Activated naive CD4-positive, alpha-beta T cell treated with anti-CD3 and anti-CD28 coated beads, Interleukin-2, amount 50 U/mL, for 24 hours (primary cell): ENCODE results near the gene ZC3H7B.

Experiments used
- H3K27ac Mint-ChIP-seq: one replicate; pipeline ENCODE4 v1.8.0; 2021; ENCODE audit warnings: mild to moderate bottlenecking, mixed read lengths
- H3K27me3 Mint-ChIP-seq: one replicate; pipeline ENCODE4 v1.8.0; 2021; ENCODE audit warnings: mixed read lengths
- H3K36me3 Mint-ChIP-seq: one replicate; pipeline ENCODE4 v1.8.0; 2021; ENCODE audit warnings: mixed read lengths
- H3K4me1 Mint-ChIP-seq: one replicate; pipeline ENCODE4 v1.8.0; 2021; ENCODE audit warnings: mixed read lengths
- H3K4me3 Mint-ChIP-seq: one replicate; pipeline ENCODE4 v1.8.0; 2021; ENCODE audit warnings: mild to moderate bottlenecking, mixed read lengths
- H3K9me3 Mint-ChIP-seq: one replicate; pipeline ENCODE4 v1.8.0; 2021; ENCODE audit warnings: mixed read lengths

The ZC3H7B gene

DNA sequence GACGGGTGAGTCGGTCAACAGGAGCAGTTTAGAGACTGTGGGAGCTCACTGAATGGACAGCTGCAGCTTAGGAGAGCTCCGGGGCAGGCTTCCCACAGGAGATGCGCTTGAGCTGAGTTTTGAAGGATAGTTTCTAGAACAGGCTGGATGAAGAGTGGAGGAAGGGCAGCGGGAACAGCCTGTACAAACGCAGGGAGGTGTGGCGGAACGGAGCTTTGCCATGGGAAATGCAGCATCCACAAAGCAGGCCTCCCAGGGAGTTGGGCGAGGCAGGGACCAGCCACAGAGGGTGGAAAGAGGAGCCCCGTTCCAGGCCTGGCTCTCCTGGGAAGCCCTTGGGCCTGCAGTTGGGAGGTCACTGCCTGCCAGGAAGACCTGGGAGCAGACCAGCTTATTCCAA lies 53.7 kb downstream of the ZC3H7B start:
- Mint-ChIP-seq H3K9me3 (no peaks in the 10 kb centered on the region), H3K4me3 (no peak overlapping the region), H3K27me3 (no peaks in the 10 kb centered on the region), H3K27ac (no peak overlapping the region), H3K4me1 (no peaks in the 10 kb centered on the region), H3K36me3 (peaks cover 12% of the 10 kb centered on the region)

DNA sequence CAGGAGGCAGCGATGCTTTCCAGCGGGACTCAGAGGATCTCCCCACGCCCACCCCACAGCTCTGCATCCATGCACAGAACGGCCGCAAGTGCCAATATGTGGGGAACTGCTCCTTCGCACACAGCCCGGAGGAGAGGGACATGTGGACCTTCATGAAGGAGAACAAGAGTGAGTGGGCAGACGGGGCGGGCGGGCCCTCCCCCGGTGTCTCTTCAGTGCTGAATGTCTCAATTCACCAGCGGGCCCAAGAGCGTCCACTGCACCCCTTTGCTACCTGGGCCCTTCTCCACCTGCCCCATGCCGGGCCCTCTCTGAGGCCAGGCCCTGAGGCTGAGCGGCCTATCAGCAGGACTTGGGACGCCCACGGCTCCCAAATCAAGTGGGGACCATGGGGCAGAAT lies 54.6 kb downstream of the ZC3H7B start:
- no peaks in the 10 kb centered on the region for H3K27me3 Mint-ChIP-seq
- H3K4me1 Mint-ChIP-seq, result no peaks in the 10 kb centered on the region
- no peak overlapping the region for H3K27ac Mint-ChIP-seq
- no peaks in the 10 kb centered on the region for H3K9me3 Mint-ChIP-seq
- peaks cover 5% of the 10 kb centered on the region for H3K36me3 Mint-ChIP-seq
- H3K4me3 Mint-ChIP-seq, result no peak overlapping the region

DNA sequence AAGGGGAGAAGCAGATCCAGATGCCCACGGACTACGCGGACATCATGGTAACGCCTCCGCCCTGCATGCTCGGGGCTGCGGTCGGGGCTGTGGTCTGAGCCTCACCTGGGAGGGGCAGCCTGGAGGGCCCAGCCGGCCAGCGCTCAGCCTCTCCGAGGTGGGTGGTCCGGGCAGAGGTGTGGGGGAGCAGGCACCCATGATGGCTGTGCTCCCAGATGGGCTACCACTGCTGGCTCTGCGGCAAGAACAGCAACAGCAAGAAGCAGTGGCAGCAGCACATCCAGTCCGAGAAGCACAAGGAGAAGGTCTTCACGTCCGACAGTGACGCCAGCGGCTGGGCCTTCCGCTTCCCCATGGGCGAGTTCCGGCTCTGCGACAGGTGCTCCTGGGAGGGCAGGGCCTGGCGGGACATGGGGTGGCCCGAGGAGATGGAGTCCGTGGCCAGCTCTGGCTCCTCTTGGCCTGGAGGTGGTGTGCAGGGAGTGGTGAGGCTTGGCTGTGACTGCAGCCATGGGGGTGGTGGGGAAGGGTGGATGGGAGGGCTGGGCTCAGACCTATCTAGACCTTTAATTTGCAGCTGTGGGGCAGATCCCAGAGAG lies 55.2 kb downstream of the ZC3H7B start:
- H3K27me3 Mint-ChIP-seq, result no peaks in the 10 kb centered on the region

DNA sequence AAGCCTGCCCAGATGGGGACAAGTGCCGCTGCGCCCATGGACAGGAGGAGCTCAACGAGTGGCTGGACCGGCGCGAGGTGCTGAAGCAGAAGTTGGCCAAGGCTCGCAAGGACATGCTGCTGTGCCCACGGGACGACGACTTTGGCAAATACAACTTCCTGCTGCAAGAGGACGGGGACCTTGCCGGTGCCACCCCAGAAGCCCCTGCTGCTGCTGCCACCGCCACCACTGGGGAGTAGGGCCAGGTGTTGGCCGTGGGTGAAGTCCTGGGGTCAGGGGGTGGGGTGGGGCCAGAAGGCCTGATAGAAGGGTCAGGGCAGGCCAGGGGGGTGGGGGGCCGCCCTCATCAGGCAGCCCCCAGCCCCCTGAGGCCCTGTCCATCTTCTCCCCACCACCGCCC lies 55.9 kb downstream of the ZC3H7B start:
- no peaks in the 10 kb centered on the region for H3K27me3 Mint-ChIP-seq
- no peaks in the 10 kb centered on the region for H3K4me1 Mint-ChIP-seq
- H3K9me3 Mint-ChIP-seq, result no peaks in the 10 kb centered on the region
- no peak overlapping the region for H3K4me3 Mint-ChIP-seq
- H3K27ac Mint-ChIP-seq, result no peak overlapping the region
- H3K36me3 Mint-ChIP-seq, result peaks cover 2% of the 10 kb centered on the region

More for the DNA sequence above, 55.2 kb downstream of the ZC3H7B start:
- Mint-ChIP-seq H3K4me1 (no peaks in the 10 kb centered on the region), H3K27ac (no peak overlapping the region), H3K36me3 (peaks cover 5% of the 10 kb centered on the region), H3K9me3 (no peaks in the 10 kb centered on the region), H3K4me3 (no peak overlapping the region)

DNA sequence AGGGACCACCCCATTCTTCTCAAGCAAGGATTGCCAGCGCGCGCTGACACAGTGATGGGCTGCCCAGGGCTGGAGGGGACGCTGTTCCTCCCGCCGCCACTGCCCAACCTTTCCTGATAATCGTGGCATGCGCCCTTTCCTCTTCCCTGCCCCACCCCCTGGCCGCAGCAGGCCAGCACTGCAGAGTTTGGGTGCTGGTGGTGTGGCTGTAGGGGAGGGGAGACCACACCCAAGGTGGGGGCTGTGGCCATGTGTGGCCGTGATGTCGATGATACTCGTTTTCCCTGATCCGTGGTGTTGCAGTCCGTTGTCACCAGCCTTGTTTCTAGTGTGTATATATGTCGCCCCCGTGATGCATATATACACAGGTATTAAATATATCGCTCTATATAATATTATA lies 57.6 kb downstream of the ZC3H7B start:
- Mint-ChIP-seq H3K36me3 (peaks cover 2% of the 10 kb centered on the region), H3K4me1 (no peaks in the 10 kb centered on the region), H3K9me3 (no peaks in the 10 kb centered on the region), H3K27ac (no peak overlapping the region), H3K4me3 (no peak overlapping the region), H3K27me3 (no peaks in the 10 kb centered on the region)

DNA sequence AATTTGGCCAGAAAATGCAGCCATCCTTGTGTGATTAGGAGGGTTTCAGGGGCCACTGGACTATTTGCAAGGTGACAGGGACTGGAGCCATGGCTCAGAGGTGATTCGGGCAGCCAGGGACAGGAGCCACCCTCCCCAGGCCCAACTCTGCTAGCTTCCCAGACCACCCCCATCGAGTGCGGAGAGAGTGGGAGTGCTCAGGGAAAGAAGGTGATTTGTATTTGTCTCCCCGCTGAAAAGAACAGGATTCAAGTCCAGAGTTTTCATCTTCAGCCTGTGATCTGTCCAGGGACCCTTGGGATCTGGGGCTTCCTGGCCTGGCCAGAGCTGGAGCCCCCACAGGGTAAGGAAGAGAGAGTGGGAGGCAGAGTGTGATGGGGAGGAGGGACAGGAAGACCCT lies 58.1 kb downstream of the ZC3H7B start:
- Mint-ChIP-seq H3K27me3 (no peaks in the 10 kb centered on the region), H3K4me3 (no peak overlapping the region), H3K4me1 (no peaks in the 10 kb centered on the region), H3K36me3 (peaks cover 2% of the 10 kb centered on the region), H3K27ac (no peak overlapping the region), H3K9me3 (no peaks in the 10 kb centered on the region)

DNA sequence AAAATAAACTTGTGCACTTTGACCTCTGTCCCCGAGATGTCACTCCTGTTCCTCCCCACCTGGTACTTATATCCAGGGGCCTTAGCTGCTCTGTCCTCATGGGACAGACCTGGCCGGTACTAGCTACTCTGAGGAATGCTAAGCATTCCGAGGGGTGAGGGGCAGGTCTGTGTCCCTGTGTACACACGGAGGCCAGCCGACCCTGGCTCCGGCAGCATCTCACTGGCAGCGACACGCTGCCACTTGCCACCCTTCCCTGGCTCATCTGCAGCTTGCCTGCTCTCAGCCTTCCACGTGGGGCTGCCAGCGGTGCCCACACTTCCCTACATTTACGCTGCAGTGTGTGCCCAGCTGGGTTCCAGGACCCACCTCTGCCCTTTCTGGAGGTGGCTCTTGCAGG lies 58.8 kb downstream of the ZC3H7B start:
- Mint-ChIP-seq H3K27ac (no peak overlapping the region), H3K9me3 (no peaks in the 10 kb centered on the region), H3K27me3 (no peaks in the 10 kb centered on the region), H3K4me1 (no peaks in the 10 kb centered on the region), H3K36me3 (no peaks in the 10 kb centered on the region), H3K4me3 (no peak overlapping the region)

DNA sequence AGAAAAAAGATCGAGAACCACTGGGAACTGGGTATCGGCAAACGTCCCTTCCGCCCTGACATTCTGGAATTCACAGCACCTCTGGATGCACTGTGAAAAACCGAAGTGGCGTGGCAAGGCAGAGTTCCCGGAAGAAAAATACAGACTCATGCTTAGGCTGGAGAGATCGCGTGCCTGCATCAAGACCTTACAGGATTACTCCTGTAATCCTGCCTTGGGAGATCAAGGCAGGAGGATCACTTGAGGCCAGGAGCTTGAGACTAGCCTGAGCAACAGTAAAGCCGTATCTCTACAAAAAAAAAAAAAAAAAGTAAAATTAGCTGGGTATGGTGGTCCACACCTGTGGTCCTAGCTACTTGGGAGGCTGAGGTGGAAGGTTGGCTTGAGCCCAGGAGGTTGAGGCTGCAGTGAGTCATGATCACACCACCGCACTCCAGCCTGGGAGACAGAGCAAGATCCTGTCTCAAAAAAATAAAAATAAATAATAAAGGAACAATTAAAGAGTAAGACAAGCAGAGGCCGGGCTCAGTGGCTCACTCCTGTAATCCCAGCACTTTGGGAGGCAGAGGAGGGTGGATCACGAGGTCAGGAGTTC lies 60.5 kb downstream of the ZC3H7B start:
- no peaks in the 10 kb centered on the region for H3K36me3 Mint-ChIP-seq
- no peak overlapping the region for H3K4me3 Mint-ChIP-seq
- H3K4me1 Mint-ChIP-seq, result no peaks in the 10 kb centered on the region
- H3K27ac Mint-ChIP-seq, result no peak overlapping the region
- no peaks in the 10 kb centered on the region for H3K27me3 Mint-ChIP-seq
- H3K9me3 Mint-ChIP-seq, result no peaks in the 10 kb centered on the region

DNA sequence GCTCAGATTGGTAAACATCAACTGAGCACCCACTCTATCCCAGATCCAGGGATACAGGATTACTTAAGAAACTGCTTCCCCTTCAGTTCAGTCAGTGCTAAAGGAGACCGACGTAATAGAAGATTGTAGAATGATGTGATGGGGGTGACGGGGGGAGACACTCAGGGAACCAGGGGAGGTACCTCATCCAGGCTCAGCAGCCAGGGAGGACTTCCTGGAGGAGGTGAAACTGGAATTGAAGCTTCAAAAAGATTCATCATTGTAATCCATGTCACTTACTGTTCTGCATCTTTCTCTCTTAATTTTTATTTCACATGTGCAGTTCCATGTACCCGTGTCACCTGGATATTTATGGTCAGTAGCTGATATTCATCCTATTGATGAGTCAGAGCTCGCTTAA lies 61.3 kb downstream of the ZC3H7B start:
- no peaks in the 10 kb centered on the region for H3K27me3 Mint-ChIP-seq
- no peaks in the 10 kb centered on the region for H3K4me1 Mint-ChIP-seq
- no peaks in the 10 kb centered on the region for H3K9me3 Mint-ChIP-seq
- H3K4me3 Mint-ChIP-seq, result no peak overlapping the region
- no peak overlapping the region for H3K27ac Mint-ChIP-seq
- no peaks in the 10 kb centered on the region for H3K36me3 Mint-ChIP-seq

DNA sequence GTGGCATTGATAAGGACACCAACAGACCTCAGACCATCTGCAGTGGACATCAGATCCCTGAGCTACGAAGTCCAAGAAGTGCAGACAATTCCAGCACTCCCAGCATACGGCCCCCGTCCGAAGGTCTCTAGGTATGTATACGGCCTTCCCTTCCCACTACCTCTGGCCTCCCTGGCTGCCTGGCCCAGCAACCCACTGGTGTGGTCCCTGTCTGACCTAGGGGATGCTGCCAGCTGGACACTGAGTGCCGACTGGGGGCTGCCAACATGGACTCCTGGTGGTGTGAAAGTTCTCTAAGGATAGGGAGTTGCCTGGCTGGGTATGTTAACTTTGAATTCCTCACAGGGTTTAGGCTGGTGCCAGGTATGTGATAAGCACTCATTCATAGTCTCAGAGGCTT lies 62.9 kb downstream of the ZC3H7B start:
- Mint-ChIP-seq H3K27ac (no peak overlapping the region), H3K4me3 (no peak overlapping the region), H3K4me1 (no peaks in the 10 kb centered on the region), H3K9me3 (no peaks in the 10 kb centered on the region), H3K27me3 (no peaks in the 10 kb centered on the region), H3K36me3 (no peaks in the 10 kb centered on the region)

DNA sequence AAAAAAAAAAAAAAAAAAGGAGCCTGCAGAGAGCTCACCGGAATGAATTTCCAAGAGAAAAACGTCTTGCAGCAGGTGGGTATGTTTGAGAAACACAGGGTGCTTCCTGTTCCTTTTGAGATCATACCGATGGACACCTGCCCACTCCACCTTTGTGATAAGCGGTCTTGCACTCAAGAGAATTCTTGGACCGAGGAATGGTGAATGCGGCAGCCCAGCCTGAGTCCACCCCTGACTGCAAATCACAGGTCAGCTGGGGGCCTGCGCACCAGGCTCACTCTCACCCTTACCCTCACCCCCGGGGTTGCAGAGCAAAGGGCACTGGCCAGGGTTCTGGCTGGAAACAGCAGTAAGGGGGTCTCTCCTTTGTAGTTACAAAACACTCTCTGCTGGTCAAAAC lies 63.6 kb downstream of the ZC3H7B start:
- Mint-ChIP-seq H3K4me1 (no peaks in the 10 kb centered on the region), H3K9me3 (no peaks in the 10 kb centered on the region), H3K27me3 (no peaks in the 10 kb centered on the region), H3K36me3 (no peaks in the 10 kb centered on the region), H3K27ac (no peak overlapping the region), H3K4me3 (no peak overlapping the region)

DNA sequence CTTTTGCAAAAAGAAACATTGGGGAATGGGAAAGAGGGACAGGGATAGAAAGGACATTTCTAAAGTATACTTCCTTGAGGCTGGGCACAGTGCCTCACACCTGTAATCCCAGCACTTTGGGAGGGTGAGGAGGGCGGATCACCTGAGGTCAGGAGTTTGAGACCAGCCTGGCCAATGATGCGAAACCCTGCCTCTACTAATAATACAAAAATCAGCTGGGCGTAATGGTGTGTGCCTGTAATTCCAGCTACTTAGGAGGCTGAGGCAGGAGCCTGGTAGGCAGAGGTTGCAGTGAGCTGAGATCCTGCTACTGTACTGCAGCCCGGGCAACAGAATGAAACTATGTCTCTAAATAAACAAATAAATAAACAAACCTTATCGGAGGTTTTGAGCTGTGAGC lies 64.1 kb downstream of the ZC3H7B start:
- Mint-ChIP-seq H3K4me3 (no peak overlapping the region), H3K36me3 (no peaks in the 10 kb centered on the region), H3K4me1 (no peaks in the 10 kb centered on the region), H3K27me3 (no peaks in the 10 kb centered on the region), H3K27ac (no peak overlapping the region), H3K9me3 (no peaks in the 10 kb centered on the region)

DNA sequence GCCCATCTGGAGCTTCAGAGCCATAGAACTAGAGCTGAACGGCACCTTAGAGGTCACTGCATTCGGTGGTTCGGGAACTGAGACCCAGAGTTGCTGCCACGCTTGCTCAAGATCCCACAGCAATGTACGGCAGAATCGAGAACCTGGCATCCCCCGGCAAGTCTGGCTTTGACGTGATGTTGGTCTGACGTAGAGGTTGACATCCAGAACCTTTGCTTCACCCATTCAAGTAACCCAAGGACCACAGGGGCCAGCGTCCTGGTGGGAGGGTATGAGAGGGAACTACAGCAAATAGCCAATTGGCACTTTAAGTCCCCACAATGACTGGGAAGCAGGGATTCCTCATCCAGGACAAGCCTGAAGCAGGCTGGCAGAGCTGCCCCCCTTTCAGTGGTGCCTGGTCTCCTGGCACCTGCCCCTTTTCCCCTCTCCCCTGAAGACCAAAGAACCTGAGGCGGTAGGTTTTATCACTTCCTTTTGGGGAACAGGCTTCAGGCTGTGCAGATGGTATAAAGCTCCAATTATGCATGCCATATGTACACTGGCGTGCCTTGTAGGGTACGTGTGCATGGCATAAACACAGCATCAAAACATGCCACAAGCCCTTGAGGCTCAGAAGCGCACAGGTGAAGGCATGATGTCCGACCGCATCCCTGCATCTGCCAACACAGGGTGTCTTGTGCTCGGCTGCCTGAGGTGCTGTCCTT lies 65.2 kb downstream of the ZC3H7B start:
- H3K9me3 Mint-ChIP-seq, result no peaks in the 10 kb centered on the region
- no peaks in the 10 kb centered on the region for H3K36me3 Mint-ChIP-seq
- no peaks in the 10 kb centered on the region for H3K27me3 Mint-ChIP-seq
- no peak overlapping the region for H3K4me3 Mint-ChIP-seq
- H3K4me1 Mint-ChIP-seq, result no peaks in the 10 kb centered on the region
- no peak overlapping the region for H3K27ac Mint-ChIP-seq

DNA sequence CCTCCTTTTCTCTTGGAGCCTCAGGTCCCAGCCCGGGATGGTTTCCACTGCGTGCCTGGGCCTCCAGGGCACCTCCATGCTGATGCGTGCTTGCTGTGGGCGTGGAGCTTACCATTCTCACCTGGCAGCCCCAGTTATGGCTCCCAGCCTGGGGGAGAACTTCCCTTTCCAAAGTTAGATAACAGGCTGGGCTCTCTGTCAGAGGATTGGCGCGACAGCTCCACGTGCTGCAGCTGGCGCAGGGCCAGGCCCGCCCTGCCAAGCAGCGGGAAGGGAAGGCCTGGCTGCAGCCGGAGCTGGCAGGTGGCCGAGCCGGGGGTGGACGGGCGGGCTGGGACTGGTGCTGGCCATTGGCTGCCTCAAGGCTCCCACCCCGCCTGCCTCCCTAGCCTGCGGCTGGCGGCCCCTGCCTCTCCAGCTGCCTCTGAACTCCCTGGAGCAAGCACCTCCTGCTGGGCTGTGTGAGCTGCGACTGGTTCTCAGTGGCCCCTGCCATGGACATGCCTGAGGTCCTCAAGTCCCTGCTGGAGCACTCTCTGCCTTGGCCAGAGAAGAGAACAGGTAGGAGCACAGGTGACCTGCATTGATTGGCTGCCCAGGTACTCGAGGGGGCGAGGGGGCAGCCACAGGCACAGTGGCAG lies 65.8 kb downstream of the ZC3H7B start:
- Mint-ChIP-seq H3K27ac (no peak overlapping the region), H3K27me3 (no peaks in the 10 kb centered on the region), H3K4me3 (no peak overlapping the region), H3K9me3 (no peaks in the 10 kb centered on the region), H3K4me1 (no peaks in the 10 kb centered on the region), H3K36me3 (no peaks in the 10 kb centered on the region)

DNA sequence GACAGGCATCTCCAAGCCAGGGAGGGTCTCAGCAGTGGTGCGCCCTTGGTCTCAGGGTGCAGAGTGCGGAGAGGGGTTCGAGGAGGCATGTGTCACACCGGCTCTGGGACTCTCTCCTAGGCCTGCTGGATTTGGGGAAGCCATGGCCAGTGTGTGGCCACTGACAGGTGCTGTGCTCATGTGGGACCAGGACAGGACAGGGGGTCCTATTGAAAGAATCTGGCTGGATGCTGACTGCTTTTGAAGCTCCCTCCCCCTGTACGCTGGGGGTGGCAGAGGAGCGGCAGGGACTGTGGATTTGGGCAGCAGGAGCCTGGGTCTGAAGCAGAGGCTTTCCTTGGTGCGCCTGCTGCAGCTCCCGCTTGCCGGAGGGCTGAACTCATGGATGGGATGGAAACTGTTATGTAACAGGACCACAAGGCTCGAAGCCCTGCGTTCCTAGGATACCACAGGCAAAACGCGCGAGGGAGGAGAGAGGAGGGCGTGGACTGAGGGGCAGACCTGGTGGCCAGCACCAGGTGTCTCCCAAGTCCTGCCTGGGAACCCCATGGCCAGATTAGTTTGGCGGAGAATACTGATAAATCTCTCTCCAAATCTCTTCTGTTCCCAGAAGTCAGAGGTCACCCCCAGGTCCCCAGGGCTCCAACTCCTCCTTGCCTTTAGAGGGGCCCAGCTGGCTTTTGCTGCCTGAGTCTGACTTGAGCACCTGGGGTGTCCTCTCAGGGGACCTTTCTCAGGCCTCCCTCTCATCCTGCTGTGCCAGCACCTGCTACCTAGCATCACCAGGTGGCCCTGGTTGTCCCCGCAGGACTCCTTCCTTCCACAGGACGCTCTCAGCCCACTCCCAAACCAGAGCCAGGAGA lies 66.6 kb downstream of the ZC3H7B start:
- Mint-ChIP-seq H3K36me3 (no peaks in the 10 kb centered on the region), H3K4me3 (no peak overlapping the region), H3K27me3 (no peaks in the 10 kb centered on the region), H3K4me1 (no peaks in the 10 kb centered on the region), H3K9me3 (no peaks in the 10 kb centered on the region), H3K27ac (no peak overlapping the region)
